Omental fat pad (tissue), 4 donors: ENCODE data around the gene GSE1. TPM values are rescaled to one million over a fixed set of nuclear protein-coding genes. Genes with fewer than 3 reads are reported as not detected.
"Not testable (repeated sequence)": the region's sequence is repeated elsewhere in the genome, so short reads cannot be mapped to it uniquely, and the experiment has no call there.

Experiments used
- ATAC-seq: fragments of 150-250 bp; one replicate; pipeline ENCODE4 v1.9.1; 2016; ENCODE audit warnings: mild to moderate bottlenecking, moderate library complexity; ENCODE audit not compliant: low FRiP score
- DNase-seq: peaks from one replicate; pipeline ENCODE4 v3.0.0-alpha.2; 2019; ENCODE audit warnings: low spot score
- CTCF ChIP-seq, 3 donors: fragments of 450-650 bp; IDR thresholded peaks; one replicate each; pipeline ENCODE4 v1.5.1; 2016 to 2017; ENCODE audit warnings: antibody characterized with exemption in 3 of 3, mild to moderate bottlenecking in 3 of 3, moderate library complexity in 2 of 3
- total RNA-seq, 4 donors: library from RNA; depleted of rRNA; stranded (reverse); fragments of >200 nt; gene quantifications; one replicate each; pipeline ENCODE4 v1.1.0, GENCODE V29; 2016

Gene GSE1
- total RNA-seq, 4 donors from 2014 or later: 50.9 to 181 (median 90.9) TPM

- DNase-seq: no peak
- no peak for ATAC-seq
- no peak for TF ChIP-seq CTCF (IDR thresholded peaks at IDR 0.05)
Measured at GRCh38 chr16:85591381-85591780, 21.7 kb upstream of the GSE1 start.

- not testable (repeated sequence) for DNase-seq, ATAC-seq
Measured at GRCh38 chr16:85592277-85592676, 20.8 kb upstream of the GSE1 start.

GRCh38 chr16:85592700-85593493 is 20.2 kb upstream of the GSE1 start:
- ATAC-seq (peak; percentile 38), DNase-seq (no peak)
- no peak for TF ChIP-seq CTCF (IDR thresholded peaks at IDR 0.05)

- no peak for ATAC-seq
- no peak for TF ChIP-seq CTCF (IDR thresholded peaks at IDR 0.05)
- DNase-seq: no peak
Measured at GRCh38 chr16:85593494-85594221, 19.5 kb upstream of the GSE1 start.

GRCh38 chr16:85594273-85594977 is 18.7 kb upstream of the GSE1 start:
- no peak for DNase-seq
- TF ChIP-seq CTCF (IDR thresholded peaks at IDR 0.05): no peak
- no peak for ATAC-seq

- no peak for ATAC-seq
- no peak for TF ChIP-seq CTCF (IDR thresholded peaks at IDR 0.05)
- no peak for DNase-seq
Measured at GRCh38 chr16:85594978-85595661, 18.0 kb upstream of the GSE1 start.
